GM19035 (cell line): Measurements from ENCODE around the gene NAA11.
"Not testable (repeated sequence)": the region's sequence is repeated elsewhere in the genome, so short reads cannot be mapped to it uniquely, and the experiment has no call there.

Source experiments
- ATAC-seq: cut with Tn5 transposase; IDR thresholded peaks from one replicate; pipeline ENCODE4 v1.9.1; 2021; ENCODE audit not compliant: unreplicated experiment

The NAA11 gene

DNA sequence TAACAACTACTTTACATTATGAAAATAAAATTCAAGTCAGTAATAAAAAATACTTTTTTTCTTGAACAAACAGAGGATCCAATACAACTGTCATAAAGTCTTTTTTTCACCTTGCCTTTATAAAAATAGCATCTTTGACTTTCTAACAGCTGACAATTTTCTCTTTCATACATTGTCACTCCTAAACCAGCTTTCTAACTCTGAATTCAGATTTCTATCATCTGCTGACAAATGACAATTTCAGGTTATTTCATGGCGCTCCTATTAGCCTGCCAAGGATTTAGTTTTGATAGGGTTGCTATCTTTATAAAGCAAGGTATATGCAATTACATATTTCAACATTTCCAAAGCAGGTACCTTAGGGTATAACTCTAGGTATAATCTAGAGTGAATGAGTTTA lies 14.6 kb downstream of the NAA11 start:
- ATAC-seq = no peak

GRCh38 chr4:79308971-79309370 lies 16.9 kb downstream of the NAA11 start:
- no peak for ATAC-seq

GRCh38 chr4:79308137-79308536 lies 17.7 kb downstream of the NAA11 start:
- no peak for ATAC-seq

DNA sequence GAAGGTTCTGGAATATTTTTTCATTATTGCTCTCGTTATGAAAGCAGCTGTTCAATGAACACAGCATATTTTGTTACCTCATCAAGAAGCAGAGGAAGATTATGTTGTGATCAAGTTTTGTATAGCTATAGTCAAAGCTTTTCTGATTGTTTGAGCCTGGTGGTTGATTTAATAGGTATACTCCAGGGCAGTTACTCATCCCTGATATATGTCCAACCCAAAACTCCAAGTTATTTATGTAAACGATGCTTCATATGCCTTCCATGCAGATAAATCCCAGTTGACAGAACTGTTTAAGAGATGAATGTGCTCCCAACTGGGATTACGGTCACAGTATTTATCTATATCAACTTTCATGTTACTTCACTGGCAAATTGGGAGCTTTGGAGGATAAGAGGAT lies 19.1 kb downstream of the NAA11 start:
- no peak for ATAC-seq

- no peak for ATAC-seq
Observed at GRCh38 chr4:79300280-79300679, 25.6 kb downstream of the NAA11 start.

GRCh38 chr4:79298484-79298883 lies 27.4 kb downstream of the NAA11 start:
- ATAC-seq = no peak

GRCh38 chr4:79298027-79298426 lies 27.8 kb downstream of the NAA11 start:
- no peak for ATAC-seq

- ATAC-seq = no peak
Observed at GRCh38 chr4:79297479-79297878, 28.4 kb downstream of the NAA11 start.

DNA sequence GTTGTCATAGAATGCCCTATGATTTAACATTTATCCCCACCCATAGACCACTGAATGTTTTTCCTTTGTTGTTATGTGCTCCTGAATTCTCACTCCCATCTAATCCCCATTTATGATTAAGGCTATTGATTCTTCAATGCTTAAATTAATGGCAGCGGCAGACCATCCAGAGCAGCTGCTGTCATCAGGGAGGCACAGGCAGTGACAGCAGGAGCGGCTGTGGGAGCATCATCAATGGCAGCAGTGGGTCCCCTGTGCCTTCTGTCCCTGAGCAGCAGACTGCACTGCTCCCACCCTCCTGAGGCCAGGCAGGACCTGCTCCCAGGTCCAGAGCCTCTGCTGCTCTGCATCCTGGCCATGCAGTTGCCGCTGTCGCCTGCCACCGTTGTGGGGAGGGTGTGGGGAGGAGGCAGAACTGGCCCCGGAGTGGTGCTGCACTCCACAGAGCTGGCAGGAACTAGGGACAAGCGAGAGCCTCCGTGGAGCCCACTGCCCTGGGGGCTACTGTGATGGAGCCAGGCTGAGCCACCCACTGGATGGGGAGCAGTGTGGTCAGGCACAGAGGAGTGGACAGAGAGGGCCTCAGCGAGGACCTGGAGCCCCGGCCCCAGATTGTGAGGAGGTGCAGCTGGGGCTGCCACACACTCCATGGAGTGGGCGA lies 29.0 kb downstream of the NAA11 start:
- ATAC-seq = no peak

- no peak for ATAC-seq
Observed at GRCh38 chr4:79295086-79295485, 30.8 kb downstream of the NAA11 start.

- ATAC-seq = no peak
Observed at GRCh38 chr4:79294064-79294463, 31.8 kb downstream of the NAA11 start.

GRCh38 chr4:79292008-79292407 lies 33.9 kb downstream of the NAA11 start:
- peak; percentile 84 for ATAC-seq

GRCh38 chr4:79290376-79290775 lies 35.5 kb downstream of the NAA11 start:
- ATAC-seq = no peak

DNA sequence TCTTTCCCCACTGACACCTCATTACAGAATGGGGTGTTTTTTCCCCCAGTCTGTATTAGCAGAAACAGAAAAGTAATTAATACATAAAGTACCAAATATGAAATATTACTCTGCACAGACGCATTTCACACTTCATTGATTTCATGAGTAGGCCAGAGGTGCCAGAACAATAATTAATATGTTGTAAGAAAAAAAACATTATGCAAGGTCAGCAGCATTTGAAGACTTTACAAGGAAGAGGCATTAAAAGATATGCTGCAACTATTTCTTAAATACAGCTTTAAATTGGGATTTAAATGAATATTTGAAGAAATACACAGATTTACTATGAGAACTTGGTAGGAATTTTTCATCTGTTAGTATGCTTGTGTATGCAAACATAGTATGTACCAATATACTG lies 37.7 kb downstream of the NAA11 start:
- ATAC-seq = no peak

GRCh38 chr4:79287718-79288117 lies 38.1 kb downstream of the NAA11 start:
- ATAC-seq = no peak

DNA sequence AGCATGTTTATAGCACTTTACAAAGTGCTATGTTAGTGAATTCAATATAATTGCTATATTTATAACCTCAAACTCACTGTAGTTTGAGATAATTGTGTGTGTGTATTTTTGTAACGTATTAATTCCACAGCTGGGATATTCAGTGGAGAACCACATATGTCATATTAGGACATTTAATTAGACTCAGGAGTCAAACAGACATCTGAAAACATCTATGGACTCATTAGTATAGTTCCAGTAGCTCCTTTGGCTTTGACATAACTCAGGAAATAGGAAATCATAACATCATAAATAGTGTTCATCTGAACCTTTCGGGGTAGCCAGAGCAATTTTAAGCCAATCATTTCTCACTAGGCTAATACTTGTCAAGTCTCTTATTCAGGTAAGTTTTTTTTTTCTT lies 38.8 kb downstream of the NAA11 start:
- ATAC-seq = no peak

- ATAC-seq = peak; percentile 50
Observed at GRCh38 chr4:79281566-79282359, 44.1 kb downstream of the NAA11 start.

GRCh38 chr4:79277467-79277866 lies 48.4 kb downstream of the NAA11 start:
- ATAC-seq = not testable (repeated sequence)

GRCh38 chr4:79273915-79274314 lies 51.9 kb downstream of the NAA11 start:
- no peak for ATAC-seq

GRCh38 chr4:79272761-79273160 lies 53.1 kb downstream of the NAA11 start:
- ATAC-seq = no peak

DNA sequence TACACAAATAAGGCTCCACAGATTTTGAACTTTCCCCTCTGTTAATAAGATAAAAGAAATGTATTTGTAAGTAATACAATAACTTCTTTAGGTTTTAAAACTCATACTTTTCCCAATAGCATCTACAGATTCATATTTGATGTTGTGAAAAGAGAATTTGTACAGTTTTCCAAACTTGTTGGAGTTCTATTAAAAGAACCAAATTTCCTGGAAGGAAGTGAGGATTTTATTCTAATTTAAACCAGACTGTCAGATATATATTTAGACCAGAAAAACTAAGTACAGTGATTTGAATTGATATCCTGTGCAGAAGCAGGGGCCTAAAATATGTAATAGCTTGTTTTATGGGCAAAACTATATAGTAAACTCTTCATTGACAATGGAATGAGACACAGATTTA lies 53.7 kb downstream of the NAA11 start:
- no peak for ATAC-seq

DNA sequence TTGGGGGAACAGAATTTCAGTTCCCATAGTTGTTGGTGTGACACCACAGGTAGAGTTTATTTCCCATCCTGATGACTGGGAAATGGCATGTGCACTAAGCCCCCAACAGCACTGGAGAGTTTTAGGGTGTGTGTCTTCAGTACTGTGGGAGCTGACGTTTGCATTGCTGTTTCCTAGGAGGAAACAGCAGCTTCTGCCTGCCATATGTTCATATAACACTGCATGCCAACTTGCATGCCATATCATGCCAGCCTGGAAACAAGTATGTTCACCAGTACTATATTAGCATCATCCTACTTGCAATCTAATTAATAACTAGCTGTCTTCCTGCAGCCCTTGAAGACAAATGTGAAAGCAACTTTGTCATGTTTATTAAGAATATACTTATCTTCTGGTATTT lies 58.2 kb downstream of the NAA11 start:
- no peak for ATAC-seq
